Measurements from ENCODE around the gene FETUB. TPM values are rescaled to one million over a fixed set of nuclear protein-coding genes. Genes with fewer than 3 reads are reported as not detected.

FETUB gene
- polyA plus RNA-seq (2013, experiment 1 of 4) = not detected
- not detected for polyA plus RNA-seq (2013, experiment 2 of 4)
- not detected for polyA plus RNA-seq (2013, experiment 3 of 4)
- polyA plus RNA-seq (2013, experiment 4 of 4) = not detected

- Histone ChIP-seq H3K27me3 (ENCODE audit: control insufficient read depth, insufficient read depth, low read length, poor library complexity, severe bottlenecking) (no peaks in the 10 kb centered on the region), H3K27ac (ENCODE audit: insufficient read depth, low read depth, low read length, poor library complexity, severe bottlenecking) (no peak within 1 kb of the TSS), H3K9me3 (ENCODE audit: control insufficient read depth, low read length) (no peaks in the 10 kb centered on the region), H3K4me1 (ENCODE audit: control insufficient read depth, insufficient read depth, low read length) (peaks cover 5% of the 10 kb centered on the region), H3K36me3 (ENCODE audit: control insufficient read depth, insufficient read depth, low read length) (no peaks in the 10 kb centered on the region), H3K4me3 (ENCODE audit: insufficient read depth, low read depth, low read length) (no peak within 1 kb of the TSS)
- 84 to 90% methylated on average over 1 of the region's 1 CpG for WGBS, 2 experiments
Measured at GRCh38 chr3:186639778-186640472, at the start of gene FETUB. Gene FETUB, plus strand, starts transcription at chr3:186640399. Its CDS starts 62 bp downstream, at chr3:186640461.

GRCh38 chr3:186590580-186591295, 49.5 kb upstream of the FETUB start:
- H3K4me3 ChIP-seq (ENCODE audit: insufficient read depth, low read depth, low read length) = no peak overlapping the region
- no peaks in the 10 kb centered on the region for H3K9me3 ChIP-seq (ENCODE audit: control insufficient read depth, low read length)
- no peak overlapping the region for H3K27ac ChIP-seq (ENCODE audit: insufficient read depth, low read depth, low read length, poor library complexity, severe bottlenecking)
- H3K36me3 ChIP-seq (ENCODE audit: control insufficient read depth, insufficient read depth, low read length) = peaks cover 3% of the 10 kb centered on the region
- no peaks in the 10 kb centered on the region for H3K4me1 ChIP-seq (ENCODE audit: control insufficient read depth, insufficient read depth, low read length)
- H3K27me3 ChIP-seq (ENCODE audit: control insufficient read depth, insufficient read depth, low read length, poor library complexity, severe bottlenecking) = no peaks in the 10 kb centered on the region
- WGBS, 2 experiments = 89 to 90% methylated on average over 7 of the region's 7 CpGs

- Histone ChIP-seq H3K4me3 (ENCODE audit: insufficient read depth, low read depth, low read length) (no peak overlapping the region), H3K4me1 (ENCODE audit: control insufficient read depth, insufficient read depth, low read length) (no peaks in the 10 kb centered on the region), H3K36me3 (ENCODE audit: control insufficient read depth, insufficient read depth, low read length) (no peaks in the 10 kb centered on the region), H3K27ac (ENCODE audit: insufficient read depth, low read depth, low read length, poor library complexity, severe bottlenecking) (no peak overlapping the region), H3K9me3 (ENCODE audit: control insufficient read depth, low read length) (no peaks in the 10 kb centered on the region), H3K27me3 (ENCODE audit: control insufficient read depth, insufficient read depth, low read length, poor library complexity, severe bottlenecking) (no peaks in the 10 kb centered on the region)
- WGBS, 2 experiments = 94 to 95% methylated on average over 4 of the region's 4 CpGs
Measured at GRCh38 chr3:186592682-186593081, 47.5 kb upstream of the FETUB start.

GRCh38 chr3:186593862-186594261, 46.3 kb upstream of the FETUB start:
- 90 to 94% methylated on average over 3 of the region's 3 CpGs for WGBS, 2 experiments
- Histone ChIP-seq H3K27me3 (ENCODE audit: control insufficient read depth, insufficient read depth, low read length, poor library complexity, severe bottlenecking) (no peaks in the 10 kb centered on the region), H3K9me3 (ENCODE audit: control insufficient read depth, low read length) (no peaks in the 10 kb centered on the region), H3K4me1 (ENCODE audit: control insufficient read depth, insufficient read depth, low read length) (no peaks in the 10 kb centered on the region), H3K27ac (ENCODE audit: insufficient read depth, low read depth, low read length, poor library complexity, severe bottlenecking) (no peak overlapping the region), H3K36me3 (ENCODE audit: control insufficient read depth, insufficient read depth, low read length) (no peaks in the 10 kb centered on the region), H3K4me3 (ENCODE audit: insufficient read depth, low read depth, low read length) (no peak overlapping the region)

GRCh38 chr3:186594591-186595113, 45.5 kb upstream of the FETUB start:
- Histone ChIP-seq H3K4me1 (ENCODE audit: control insufficient read depth, insufficient read depth, low read length) (no peaks in the 10 kb centered on the region), H3K4me3 (ENCODE audit: insufficient read depth, low read depth, low read length) (no peak overlapping the region), H3K27me3 (ENCODE audit: control insufficient read depth, insufficient read depth, low read length, poor library complexity, severe bottlenecking) (no peaks in the 10 kb centered on the region), H3K36me3 (ENCODE audit: control insufficient read depth, insufficient read depth, low read length) (no peaks in the 10 kb centered on the region), H3K27ac (ENCODE audit: insufficient read depth, low read depth, low read length, poor library complexity, severe bottlenecking) (no peak overlapping the region), H3K9me3 (ENCODE audit: control insufficient read depth, low read length) (no peaks in the 10 kb centered on the region)
- 91 to 95% methylated on average over 6 of the region's 6 CpGs for WGBS, 2 experiments

GRCh38 chr3:186596568-186597287, 43.5 kb upstream of the FETUB start:
- no peaks in the 10 kb centered on the region for H3K36me3 ChIP-seq (ENCODE audit: control insufficient read depth, insufficient read depth, low read length)
- no peaks in the 10 kb centered on the region for H3K27me3 ChIP-seq (ENCODE audit: control insufficient read depth, insufficient read depth, low read length, poor library complexity, severe bottlenecking)
- H3K4me3 ChIP-seq (ENCODE audit: insufficient read depth, low read depth, low read length) = no peak overlapping the region
- no peaks in the 10 kb centered on the region for H3K4me1 ChIP-seq (ENCODE audit: control insufficient read depth, insufficient read depth, low read length)
- 67 to 68% methylated on average over 14 of the region's 17 CpGs for WGBS, 2 experiments
- H3K9me3 ChIP-seq (ENCODE audit: control insufficient read depth, low read length) = no peaks in the 10 kb centered on the region
- H3K27ac ChIP-seq (ENCODE audit: insufficient read depth, low read depth, low read length, poor library complexity, severe bottlenecking) = no peak overlapping the region

GRCh38 chr3:186598108-186598784, 42.0 kb upstream of the FETUB start:
- Histone ChIP-seq H3K4me1 (ENCODE audit: control insufficient read depth, insufficient read depth, low read length) (no peaks in the 10 kb centered on the region), H3K27ac (ENCODE audit: insufficient read depth, low read depth, low read length, poor library complexity, severe bottlenecking) (no peak overlapping the region), H3K9me3 (ENCODE audit: control insufficient read depth, low read length) (no peaks in the 10 kb centered on the region), H3K27me3 (ENCODE audit: control insufficient read depth, insufficient read depth, low read length, poor library complexity, severe bottlenecking) (no peaks in the 10 kb centered on the region), H3K4me3 (ENCODE audit: insufficient read depth, low read depth, low read length) (no peak overlapping the region), H3K36me3 (ENCODE audit: control insufficient read depth, insufficient read depth, low read length) (no peaks in the 10 kb centered on the region)
- 90 to 92% methylated on average over 11 of the region's 11 CpGs for WGBS, 2 experiments

- Histone ChIP-seq H3K27me3 (ENCODE audit: control insufficient read depth, insufficient read depth, low read length, poor library complexity, severe bottlenecking) (no peaks in the 10 kb centered on the region), H3K27ac (ENCODE audit: insufficient read depth, low read depth, low read length, poor library complexity, severe bottlenecking) (no peak overlapping the region), H3K36me3 (ENCODE audit: control insufficient read depth, insufficient read depth, low read length) (no peaks in the 10 kb centered on the region), H3K9me3 (ENCODE audit: control insufficient read depth, low read length) (no peaks in the 10 kb centered on the region), H3K4me1 (ENCODE audit: control insufficient read depth, insufficient read depth, low read length) (no peaks in the 10 kb centered on the region), H3K4me3 (ENCODE audit: insufficient read depth, low read depth, low read length) (no peak overlapping the region)
- 89 to 95% methylated on average over 4 of the region's 4 CpGs for WGBS, 2 experiments
Measured at GRCh38 chr3:186598794-186599141, 41.4 kb upstream of the FETUB start.

- no peak overlapping the region for H3K27ac ChIP-seq (ENCODE audit: insufficient read depth, low read depth, low read length, poor library complexity, severe bottlenecking)
- H3K36me3 ChIP-seq (ENCODE audit: control insufficient read depth, insufficient read depth, low read length) = no peaks in the 10 kb centered on the region
- H3K9me3 ChIP-seq (ENCODE audit: control insufficient read depth, low read length) = no peaks in the 10 kb centered on the region
- no peaks in the 10 kb centered on the region for H3K4me1 ChIP-seq (ENCODE audit: control insufficient read depth, insufficient read depth, low read length)
- H3K27me3 ChIP-seq (ENCODE audit: control insufficient read depth, insufficient read depth, low read length, poor library complexity, severe bottlenecking) = no peaks in the 10 kb centered on the region
- 84 to 86% methylated on average over 12 of the region's 12 CpGs for WGBS, 2 experiments
- H3K4me3 ChIP-seq (ENCODE audit: insufficient read depth, low read depth, low read length) = no peak overlapping the region
Measured at GRCh38 chr3:186599142-186599784, 40.9 kb upstream of the FETUB start.
